HepG2 (cell line): ENCODE results near the gene GALNT17. TPM values are rescaled to one million over a fixed set of nuclear protein-coding genes. Genes with fewer than 3 reads are reported as not detected.

Experiments
- ATAC-seq: fragments of 200-7000 bp; cut with Tn5 transposase; 3 replicates; pipeline ENCODE4 v1.9.1; 2020; ENCODE audit warnings: mild to moderate bottlenecking, moderate library complexity
- BruUV-seq: library from RNA; stranded (reverse); fragments of 400-500 nt; replicated peaks from 2 replicates; lab custom pipeline; 2021; lab: Mats Ljungman, UMichigan
- CTCF ChIA-PET: fragments of 300-600 bp; formaldehyde crosslinking; extraction: SDS; loops from one replicate; lab custom pipeline; 2021; ENCODE audit warnings: low total read pairs, inconsistent platforms, low intra/inter-chr PET ratio; lab: Yijun Ruan, JAX
- POLR2A ChIA-PET: fragments of 350-600 bp; sonication (Branson Sonifier 250); formaldehyde crosslinking; loops from one replicate; lab custom pipeline; 2020; ENCODE audit warnings: antibody characterized with exemption, inconsistent platforms; lab: Yijun Ruan, JAX
- DNase-seq: peaks from one replicate; pipeline ENCODE4 v3.0.0-alpha.2; 2015; ENCODE audit warnings: low spot score
- FAIRE-seq: peaks from 3 replicates; lab custom pipeline; 2011; peaks lifted over from hg19 to GRCh38; lab: Jason Lieb, UNC
- H2AFZ ChIP-seq: one replicate; pipeline ENCODE4 v1.6.1; 2011; ENCODE audit warnings: low read length, inconsistent platforms
- H3K27ac ChIP-seq: fragments of 300-600 bp; 3 replicates; pipeline ENCODE4 v1.8.0; 2011; ENCODE audit warnings: mixed run types, mild to moderate bottlenecking, mixed read lengths, low read length, inconsistent platforms; ENCODE audit not compliant: insufficient read depth; ENCODE audit errors: extremely low read length
- H3K27me3 ChIP-seq, 2 experiments: fragments of 200-600 bp in 1 of 2; 2 replicates in 1 of 2; 3 replicates in 1 of 2; pipeline versions ENCODE4 v1.6.0 to v1.8.0; 2011; ENCODE audit warnings: low read length in 2 of 2, mild to moderate bottlenecking in 2 of 2, moderate library complexity in 2 of 2, inconsistent platforms in 1 of 2; ENCODE audit not compliant: insufficient read depth in 2 of 2, control insufficient read depth in 1 of 2
- H3K36me3 ChIP-seq, 2 experiments: fragments of 200-600 bp in 1 of 2; replicated peaks in 1 of 2; 2 replicates in 1 of 2; 3 replicates in 1 of 2; pipeline versions ENCODE4 v1.5.1 to v1.8.0; 2011; ENCODE audit warnings: low read length in 2 of 2, inconsistent platforms in 1 of 2; ENCODE audit not compliant: insufficient read depth in 2 of 2, control insufficient read depth in 1 of 2
- H3K4me1 ChIP-seq: 2 replicates; pipeline ENCODE4 v1.5.1; 2012; ENCODE audit warnings: low read length, inconsistent platforms; ENCODE audit not compliant: insufficient read depth
- H3K4me2 ChIP-seq: 2 replicates; pipeline ENCODE4 v1.6.0; 2011; ENCODE audit warnings: low read depth, low read length, inconsistent platforms
- H3K4me3 ChIP-seq, 3 experiments: fragments of 200-600 bp in 1 of 3; sonication (generic), shearing (Covaris generic) in 1 of 3; replicated peaks in 1 of 3; 2 replicates each; pipeline ENCODE4 v1.5.1; 2011 to 2016; ENCODE audit warnings: low read length in 3 of 3, inconsistent platforms in 2 of 3, low read depth in 2 of 3, mild to moderate bottlenecking in 2 of 3, control low read depth in 1 of 3, mixed read lengths in 1 of 3; ENCODE audit not compliant: insufficient read depth in 1 of 3
- H3K79me2 ChIP-seq: one replicate; pipeline ENCODE4 v1.6.1; 2011; ENCODE audit warnings: low read length, inconsistent platforms; ENCODE audit not compliant: insufficient read depth
- H3K9ac ChIP-seq: 2 replicates; pipeline ENCODE4 v1.6.0; 2011; ENCODE audit warnings: mild to moderate bottlenecking, low read depth, low read length, inconsistent platforms; ENCODE audit not compliant: insufficient read depth
- H3K9me3 ChIP-seq: 2 replicates; pipeline ENCODE4 v1.5.1; 2012; ENCODE audit warnings: mild to moderate bottlenecking, low read length
- H4K20me1 ChIP-seq: 2 replicates; pipeline ENCODE4 v1.6.0; 2011; ENCODE audit warnings: inconsistent platforms, mild to moderate bottlenecking, low read length, moderate library complexity; ENCODE audit not compliant: insufficient read depth
- FOXA1 ChIP-seq, 2 experiments: fragments of 450-650 bp in 1 of 2; sonication (generic) in 1 of 2; formaldehyde crosslinking in 1 of 2; IDR thresholded peaks; 2 replicates each; pipeline versions ENCODE4 v1.4.0 to v1.6.1; 2016 to 2020; ENCODE audit warnings: missing genetic modification reagents in 1 of 2
- KIAA2018 ChIP-seq: sonication (generic); formaldehyde crosslinking; IDR thresholded peaks from 2 replicates; pipeline ENCODE4 v1.5.0; 2020; ENCODE audit warnings: mild to moderate bottlenecking, missing genetic modification reagents, borderline replicate concordance
- NR1H2 ChIP-seq: sonication (generic); formaldehyde crosslinking; IDR thresholded peaks from 2 replicates; pipeline ENCODE4 v1.8.1; 2022; ENCODE audit warnings: low read depth, missing genetic modification reagents, borderline replicate concordance
- RAD51 ChIP-seq: fragments of 450-650 bp; IDR thresholded peaks from 2 replicates; pipeline ENCODE4 v1.6.1; 2016; ENCODE audit warnings: borderline replicate concordance
- SKI ChIP-seq: fragments of 450-650 bp; IDR thresholded peaks from one replicate; pipeline ENCODE4 v1.6.1; 2018; ENCODE audit warnings: mild to moderate bottlenecking; ENCODE audit not compliant: partially characterized antibody
- SNRNP70 ChIP-seq: fragments of 200-400 bp; formaldehyde crosslinking; IDR thresholded peaks from 2 replicates; pipeline ENCODE4 v1.6.1; 2017; ENCODE audit warnings: mild to moderate bottlenecking, low read depth, low read length, moderate library complexity
- SP140L ChIP-seq: sonication (generic); formaldehyde crosslinking; IDR thresholded peaks from 2 replicates; pipeline ENCODE4 v1.4.0; 2020; ENCODE audit warnings: missing genetic modification reagents, borderline replicate concordance
- ZFP1 ChIP-seq: IDR thresholded peaks from 2 replicates; pipeline ENCODE4 v1.6.1; 2016
- ZNF225 ChIP-seq: sonication (generic); formaldehyde crosslinking; IDR thresholded peaks from 2 replicates; pipeline ENCODE4 v1.4.0; 2020; ENCODE audit warnings: mild to moderate bottlenecking, missing genetic modification reagents
- ZNF30 ChIP-seq: sonication (generic); formaldehyde crosslinking; IDR thresholded peaks from 2 replicates; pipeline ENCODE4 v1.5.0; 2020; ENCODE audit warnings: mild to moderate bottlenecking, missing genetic modification reagents
- ZNF350 ChIP-seq: sonication (generic); formaldehyde crosslinking; IDR thresholded peaks from 2 replicates; pipeline ENCODE4 v1.4.0; 2020; ENCODE audit warnings: mild to moderate bottlenecking, low read depth, missing genetic modification reagents, borderline replicate concordance
- ZNF530 ChIP-seq: sonication (generic); formaldehyde crosslinking; IDR thresholded peaks from 2 replicates; pipeline ENCODE4 v1.5.0; 2020; ENCODE audit warnings: low read depth, mild to moderate bottlenecking, missing genetic modification reagents
- ZNF792 ChIP-seq: IDR thresholded peaks from 2 replicates; pipeline ENCODE4 v1.6.1; 2016
- WGBS: methylation state at CpG from one replicate; pipeline ENCODE4 v1.1.6; 2017; ENCODE audit warnings: low lambda C conversion rate; 5-methylcytosine and 5-hydroxymethylcytosine counted together
- in situ Hi-C: cut with HindIII; loops from 2 replicates; pipeline ENCODE4 v1.10.0; 2017; ENCODE audit warnings: low pct_unique_long_range_greater_than_20kb; ENCODE audit not compliant: extremely low pct_ligation_motif_present
- intact Hi-C: fragments of 100-400 bp; cut with micrococcal nuclease; formaldehyde crosslinking; loops from one replicate; pipeline ENCODE4 v1.10.0; 2022; ENCODE audit not compliant: unreplicated experiment
- polyA plus RNA-seq, 8 experiments: library from polyadenylated mRNA; depleted of rRNA in 3 of 8; stranded (reverse) in 7 of 8; unstranded in 1 of 8; fragments of >200 nt; fragmentation: Illumina TruSeq in 4 of 8; extraction: Trizol in 4 of 8; gene quantifications; 2 replicates each; pipeline versions ENCODE4 v1.2.1 to v1.2.3, GENCODE V29; 2011 to 2016; ENCODE audit warnings: low read depth in 4 of 8, missing spikeins in 1 of 8, mixed read lengths in 1 of 8; ENCODE audit not compliant: insufficient read depth in 1 of 8
- total RNA-seq, 5 experiments: library from RNA; depleted of rRNA; stranded (reverse); fragments of >200 nt; fragmentation: Illumina TruSeq; extraction: Trizol; gene quantifications; 2 replicates each; pipeline ENCODE4 v1.2.3, GENCODE V29; 2016; ENCODE audit warnings: low read depth in 1 of 5
- TF ChIP-seq, protein P1 (sequence below): sonication (generic); formaldehyde crosslinking; IDR thresholded peaks from 2 replicates; pipeline ENCODE4 v1.4.0; 2020; ENCODE audit warnings: missing genetic modification reagents, mild to moderate bottlenecking, borderline replicate concordance
- TF ChIP-seq, protein P2 (sequence below): sonication (generic); formaldehyde crosslinking; IDR thresholded peaks from 2 replicates; pipeline ENCODE4 v1.4.0; 2020; ENCODE audit warnings: low read depth, mild to moderate bottlenecking, missing genetic modification reagents

Gene GALNT17
- total and polyA plus RNA-seq, 2 of the 13 experiments (the other 11 are each of a cell fraction or from before 2014, with no cell fraction given), result not detected

DNA sequence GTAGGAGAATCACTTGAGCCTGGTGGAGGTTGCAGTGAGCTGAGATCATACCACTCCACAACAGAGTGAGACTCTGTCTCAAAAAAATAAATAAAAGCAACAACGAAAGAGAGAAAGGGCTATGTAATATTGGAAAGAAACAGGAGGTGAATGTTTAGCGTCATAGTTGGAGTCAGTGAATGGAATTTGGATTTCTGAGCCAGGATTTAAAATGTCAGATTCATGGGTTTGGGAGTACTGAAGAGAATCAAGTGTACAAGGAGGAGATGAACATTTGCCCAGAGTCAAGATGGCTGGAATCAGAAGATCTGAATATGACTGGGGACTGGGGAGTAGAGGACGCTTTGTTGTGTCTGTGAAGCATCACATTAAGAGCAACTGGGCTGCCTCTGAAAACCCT is 366.4 kb downstream of the GALNT17 start:
- H3K4me2 ChIP-seq, result no peak overlapping the region
- in situ Hi-C loops (no loop called here), intact Hi-C loops (no loop called here)
- H3K27me3 ChIP-seq, result no peaks in the 10 kb centered on the region
- H3K9me3 ChIP-seq, result no peaks in the 10 kb centered on the region
- H3K9ac ChIP-seq, result no peak overlapping the region
- H3K36me3 ChIP-seq, result no peaks in the 10 kb centered on the region
- no peaks in the 10 kb centered on the region for H3K4me1 ChIP-seq
- ChIA-PET POLR2A (no interaction called here), CTCF (no interaction called here)
- no peaks in the 10 kb centered on the region for H4K20me1 ChIP-seq
- no peak for FAIRE-seq
- no peaks in the 10 kb centered on the region for H3K79me2 ChIP-seq
- no peak overlapping the region for H3K27ac ChIP-seq
- no peak for ATAC-seq
- no peak overlapping the region for H3K4me3 ChIP-seq
- WGBS, result 0% methylated on average over 3 of the region's 3 CpGs
- DNase-seq, result no peak
- BruUV-seq, result no TSS peak
- H2AFZ ChIP-seq, result no peak overlapping the region
- TF ChIP-seq SKI, result no peak
- no peak for TF ChIP-seq KIAA2018 (CRISPR knock-in tag)
- TF ChIP-seq, protein P1, sequence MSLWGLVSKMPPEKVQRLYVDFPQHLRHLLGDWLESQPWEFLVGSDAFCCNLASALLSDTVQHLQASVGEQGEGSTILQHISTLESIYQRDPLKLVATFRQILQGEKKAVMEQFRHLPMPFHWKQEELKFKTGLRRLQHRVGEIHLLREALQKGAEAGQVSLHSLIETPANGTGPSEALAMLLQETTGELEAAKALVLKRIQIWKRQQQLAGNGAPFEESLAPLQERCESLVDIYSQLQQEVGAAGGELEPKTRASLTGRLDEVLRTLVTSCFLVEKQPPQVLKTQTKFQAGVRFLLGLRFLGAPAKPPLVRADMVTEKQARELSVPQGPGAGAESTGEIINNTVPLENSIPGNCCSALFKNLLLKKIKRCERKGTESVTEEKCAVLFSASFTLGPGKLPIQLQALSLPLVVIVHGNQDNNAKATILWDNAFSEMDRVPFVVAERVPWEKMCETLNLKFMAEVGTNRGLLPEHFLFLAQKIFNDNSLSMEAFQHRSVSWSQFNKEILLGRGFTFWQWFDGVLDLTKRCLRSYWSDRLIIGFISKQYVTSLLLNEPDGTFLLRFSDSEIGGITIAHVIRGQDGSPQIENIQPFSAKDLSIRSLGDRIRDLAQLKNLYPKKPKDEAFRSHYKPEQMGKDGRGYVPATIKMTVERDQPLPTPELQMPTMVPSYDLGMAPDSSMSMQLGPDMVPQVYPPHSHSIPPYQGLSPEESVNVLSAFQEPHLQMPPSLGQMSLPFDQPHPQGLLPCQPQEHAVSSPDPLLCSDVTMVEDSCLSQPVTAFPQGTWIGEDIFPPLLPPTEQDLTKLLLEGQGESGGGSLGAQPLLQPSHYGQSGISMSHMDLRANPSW, result no peak
- no peak for TF ChIP-seq FOXA1 (IDR thresholded peaks at IDR 0.05)
- TF ChIP-seq FOXA1 (CRISPR knock-in tag; IDR thresholded peaks at IDR 0.05), result no peak
- no peak for TF ChIP-seq RAD51
- TF ChIP-seq ZNF792 (CRISPR knock-in tag), result no peak
- TF ChIP-seq SNRNP70, result no peak
- no peak for TF ChIP-seq ZNF350
- no peak for TF ChIP-seq ZNF30 (CRISPR knock-in tag)
- TF ChIP-seq SP140L, result no peak
- no peak for TF ChIP-seq ZNF530 (CRISPR knock-in tag)
- TF ChIP-seq ZFP1, result no peak
- no peak for TF ChIP-seq ZNF225 (CRISPR knock-in tag)
- TF ChIP-seq, protein P2, sequence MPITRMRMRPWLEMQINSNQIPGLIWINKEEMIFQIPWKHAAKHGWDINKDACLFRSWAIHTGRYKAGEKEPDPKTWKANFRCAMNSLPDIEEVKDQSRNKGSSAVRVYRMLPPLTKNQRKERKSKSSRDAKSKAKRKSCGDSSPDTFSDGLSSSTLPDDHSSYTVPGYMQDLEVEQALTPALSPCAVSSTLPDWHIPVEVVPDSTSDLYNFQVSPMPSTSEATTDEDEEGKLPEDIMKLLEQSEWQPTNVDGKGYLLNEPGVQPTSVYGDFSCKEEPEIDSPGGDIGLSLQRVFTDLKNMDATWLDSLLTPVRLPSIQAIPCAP (CRISPR knock-in tag), result no peak
- TF ChIP-seq NR1H2 (CRISPR knock-in tag), result no peak
